Vagina (tissue), 2 donors: ENCODE measurements around the gene MT1H. TPM values are rescaled to one million over a fixed set of nuclear protein-coding genes. Genes with fewer than 3 reads are reported as not detected.

ENCODE experiments used
- DNase-seq, 2 donors: peaks; one replicate each; pipeline ENCODE4 v3.0.0-alpha.2; 2017; ENCODE audit errors: extremely low spot score in 2 of 2
- H3K27ac ChIP-seq: fragments of 200-600 bp; sonication (generic); one replicate; pipeline ENCODE4 v1.5.1; 2019
- H3K27me3 ChIP-seq: fragments of 200-600 bp; sonication (generic); one replicate; pipeline ENCODE4 v1.5.1; 2019
- H3K36me3 ChIP-seq, 2 donors: fragments of 200-600 bp; sonication (generic); one replicate each; pipeline ENCODE4 v1.5.1; 2017 to 2019
- H3K4me1 ChIP-seq: fragments of 200-600 bp; sonication (generic); one replicate; pipeline ENCODE4 v1.5.1; 2019
- H3K4me3 ChIP-seq, 2 donors: fragments of 200-600 bp; sonication (generic); 1 replicate in 1 of 2; 2 replicates in 1 of 2; pipeline ENCODE4 v1.5.1; 2016 to 2019
- H3K9me3 ChIP-seq: fragments of 200-600 bp; sonication (generic); one replicate; pipeline ENCODE4 v1.5.1; 2019
- POLR2A ChIP-seq, 2 donors: fragments of 450-650 bp; IDR thresholded peaks; one replicate each; pipeline ENCODE4 v1.6.1; 2017; ENCODE audit warnings: antibody characterized with exemption in 2 of 2, mild to moderate bottlenecking in 2 of 2, moderate library complexity in 2 of 2
- POLR2AphosphoS5 ChIP-seq, 2 donors: sonication (generic); formaldehyde crosslinking; IDR thresholded peaks; one replicate each; pipeline ENCODE4 v1.9.0; 2017; ENCODE audit warnings: antibody characterized with exemption in 2 of 2, mild to moderate bottlenecking in 2 of 2, low read depth in 1 of 2; ENCODE audit not compliant: insufficient read depth in 1 of 2
- intact Hi-C: fragments of 100-400 bp; cut with DNase I; formaldehyde crosslinking; loops from one replicate; pipeline ENCODE4 v1.15.1; 2023
- total RNA-seq: library from RNA; depleted of rRNA; stranded (reverse); fragments of >200 nt; gene quantifications from one replicate; pipeline ENCODE4 v1.2.3, GENCODE V29; 2016
- TF ChIP-seq, protein P1 (sequence below), 3 experiments: fragments of 450-650 bp in 2 of 3; fragments of 200-600 bp in 1 of 3; sonication (generic) in 1 of 3; IDR thresholded peaks; one replicate each; pipeline ENCODE4 v1.5.1; 2017 to 2019; ENCODE audit warnings: antibody characterized with exemption in 3 of 3, mild to moderate bottlenecking in 2 of 3, moderate library complexity in 2 of 3

The MT1H gene
- total RNA-seq, 1 donor from 2014 or later, result not detected

DNA sequence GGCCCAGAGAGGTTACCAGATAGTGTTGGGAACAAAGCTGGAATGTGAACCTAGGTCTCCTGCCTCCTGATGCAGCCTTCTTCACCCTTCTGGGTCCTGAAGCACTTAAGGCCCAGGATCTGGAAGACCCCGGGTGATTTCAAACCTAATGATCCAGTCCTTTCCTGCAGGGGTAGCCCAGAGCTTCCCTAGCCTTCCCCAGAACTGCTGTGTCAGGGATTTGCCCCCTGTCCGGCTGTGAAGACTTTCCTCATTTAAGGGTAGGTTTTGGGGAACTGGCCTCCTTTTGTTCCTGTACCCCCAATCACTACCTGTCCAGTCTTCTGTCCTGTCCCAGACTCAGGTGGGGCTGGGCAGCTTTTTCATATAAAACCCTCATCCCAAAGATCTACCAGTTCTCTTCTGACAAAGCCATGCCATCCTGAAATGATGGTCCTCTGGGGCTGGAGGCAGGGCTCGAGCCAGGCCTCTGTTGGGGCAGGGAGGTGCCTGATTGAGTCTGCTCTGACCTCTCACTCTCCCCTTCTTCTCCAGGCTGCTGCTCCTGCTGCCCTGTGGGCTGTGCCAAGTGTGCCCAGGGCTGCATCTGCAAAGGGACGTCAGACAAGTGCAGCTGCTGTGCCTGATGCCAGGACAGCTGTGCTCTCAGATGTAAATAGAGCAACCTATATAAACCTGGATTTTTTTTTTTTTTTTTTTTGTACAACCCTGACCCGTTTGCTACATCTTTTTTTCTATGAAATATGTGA is 14.0 kb downstream of the MT1H start:
- H3K4me1 ChIP-seq, result peaks cover 24% of the 10 kb centered on the region

DNA sequence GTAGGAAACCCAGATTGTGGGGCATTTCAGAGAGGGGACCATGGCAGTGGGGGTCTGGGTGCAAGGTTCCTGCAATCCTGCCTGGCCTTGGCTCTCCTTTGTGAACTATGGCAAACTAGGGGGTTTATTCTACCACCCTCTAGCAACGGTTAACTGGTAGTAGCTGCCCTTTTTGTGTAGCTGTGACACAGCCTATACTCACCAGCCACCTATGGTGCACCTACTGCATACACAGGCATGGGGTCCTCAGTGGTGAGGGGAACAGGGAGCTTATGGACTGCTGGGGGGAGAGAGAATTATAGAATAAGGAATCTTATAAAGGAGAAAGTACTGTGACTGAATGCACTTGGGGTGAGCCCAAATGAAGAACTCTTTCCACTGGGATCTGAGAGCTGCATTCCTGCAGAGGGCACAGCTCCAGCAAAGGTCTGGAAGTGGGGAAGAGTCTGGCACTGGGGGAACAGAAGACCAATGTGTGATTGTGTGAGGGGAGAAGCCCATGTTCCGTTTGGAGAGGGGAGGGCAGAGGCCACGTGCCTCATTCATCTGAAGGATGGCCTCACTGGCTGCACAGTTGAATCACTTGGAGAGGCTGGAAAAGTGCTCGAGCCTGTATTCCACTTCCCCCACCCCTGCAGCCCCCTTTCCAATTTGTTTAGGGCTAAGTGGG is 14.8 kb downstream of the MT1H start:
- H3K27me3 ChIP-seq, result no peaks in the 10 kb centered on the region
- TF ChIP-seq, protein P1, sequence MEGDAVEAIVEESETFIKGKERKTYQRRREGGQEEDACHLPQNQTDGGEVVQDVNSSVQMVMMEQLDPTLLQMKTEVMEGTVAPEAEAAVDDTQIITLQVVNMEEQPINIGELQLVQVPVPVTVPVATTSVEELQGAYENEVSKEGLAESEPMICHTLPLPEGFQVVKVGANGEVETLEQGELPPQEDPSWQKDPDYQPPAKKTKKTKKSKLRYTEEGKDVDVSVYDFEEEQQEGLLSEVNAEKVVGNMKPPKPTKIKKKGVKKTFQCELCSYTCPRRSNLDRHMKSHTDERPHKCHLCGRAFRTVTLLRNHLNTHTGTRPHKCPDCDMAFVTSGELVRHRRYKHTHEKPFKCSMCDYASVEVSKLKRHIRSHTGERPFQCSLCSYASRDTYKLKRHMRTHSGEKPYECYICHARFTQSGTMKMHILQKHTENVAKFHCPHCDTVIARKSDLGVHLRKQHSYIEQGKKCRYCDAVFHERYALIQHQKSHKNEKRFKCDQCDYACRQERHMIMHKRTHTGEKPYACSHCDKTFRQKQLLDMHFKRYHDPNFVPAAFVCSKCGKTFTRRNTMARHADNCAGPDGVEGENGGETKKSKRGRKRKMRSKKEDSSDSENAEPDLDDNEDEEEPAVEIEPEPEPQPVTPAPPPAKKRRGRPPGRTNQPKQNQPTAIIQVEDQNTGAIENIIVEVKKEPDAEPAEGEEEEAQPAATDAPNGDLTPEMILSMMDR (IDR thresholded peaks at IDR 0.05), result no peak
- TF ChIP-seq POLR2A (IDR thresholded peaks at IDR 0.05), result no peak
- no peak for TF ChIP-seq POLR2AphosphoS5 (IDR thresholded peaks at IDR 0.05; ENCODE audit: insufficient read depth in 1 of 2, low read depth in 1 of 2)
- DNase-seq, result no peak
- intact Hi-C loops, result loop anchor here (5.0 kb wide), 1 partner anchor 57 kb away; the partner anchor contains the start of gene MT1E
- peaks cover 24% of the 10 kb centered on the region for H3K4me1 ChIP-seq
- peak overlapping the region; percentile 80 for H3K27ac ChIP-seq
- no peaks in the 10 kb centered on the region for H3K9me3 ChIP-seq
- H3K36me3 ChIP-seq, result no peaks in the 10 kb centered on the region
- peak overlapping the region in 1 of 2 donors; percentile 59 for H3K4me3 ChIP-seq

More for the DNA sequence above, 14.0 kb downstream of the MT1H start:
- Histone ChIP-seq H3K27me3 (no peaks in the 10 kb centered on the region), H3K9me3 (no peaks in the 10 kb centered on the region), H3K27ac (peak overlapping the region; percentile 80), H3K36me3 (no peaks in the 10 kb centered on the region), H3K4me3 (peak overlapping the region; percentile 59 to 75)
- no peak for DNase-seq
- TF ChIP-seq POLR2AphosphoS5 (IDR thresholded peaks at IDR 0.05; ENCODE audit: insufficient read depth in 1 of 2, low read depth in 1 of 2), result peak in 1 of 2 donors; percentile 54
- no peak for TF ChIP-seq POLR2A (IDR thresholded peaks at IDR 0.05)
- TF ChIP-seq, protein P1 (IDR thresholded peaks at IDR 0.05), result no peak
- intact Hi-C loops, result loop anchor here (2.0 to 5.0 kb wide), 2 partner anchors 56 to 77 kb away; partner anchors contain the start of gene MT1E

- Histone ChIP-seq H3K27ac (peak overlapping the region; percentile 80), H3K4me1 (peaks cover 24% of the 10 kb centered on the region), H3K9me3 (no peaks in the 10 kb centered on the region), H3K36me3 (no peaks in the 10 kb centered on the region), H3K27me3 (no peaks in the 10 kb centered on the region), H3K4me3 (peak overlapping the region in 1 of 2 donors; percentile 59)
- DNase-seq, result no peak
- TF ChIP-seq POLR2A (IDR thresholded peaks at IDR 0.05), result no peak
- peak in 1 of 2 donors; percentile 40 for TF ChIP-seq POLR2AphosphoS5 (IDR thresholded peaks at IDR 0.05; ENCODE audit: insufficient read depth in 1 of 2, low read depth in 1 of 2)
- TF ChIP-seq, protein P1 (IDR thresholded peaks at IDR 0.05), result no peak
- intact Hi-C loops, result loop anchor here (5.0 kb wide), 1 partner anchor 58 kb away; the partner anchor contains the start of gene MT1E
Observed at GRCh38 chr16:56684926-56685590, 15.4 kb downstream of the MT1H start.

DNA sequence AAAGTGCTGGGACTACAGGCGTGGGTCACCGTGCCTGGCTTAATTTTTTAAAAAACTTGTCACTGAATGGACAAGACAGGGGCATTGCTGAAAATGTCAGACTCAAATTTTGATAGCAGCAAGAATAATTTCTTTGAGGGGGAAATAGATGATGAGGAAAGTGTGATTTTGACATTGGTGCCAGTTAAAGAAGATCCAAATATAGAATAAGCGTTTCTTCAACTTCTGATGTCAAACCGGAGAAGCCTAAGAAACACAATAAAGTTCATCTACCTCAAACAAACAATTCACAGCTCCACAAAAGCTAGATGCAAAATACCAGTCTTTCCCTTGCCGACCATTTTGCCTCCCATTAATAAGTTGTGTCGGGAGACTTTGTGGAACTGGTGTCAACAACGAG is 17.1 kb downstream of the MT1H start:
- intact Hi-C loops, result no loop called here

More for the DNA sequence above, 17.1 kb downstream of the MT1H start:
- H3K27me3 ChIP-seq, result no peaks in the 10 kb centered on the region
- no peak for DNase-seq
- TF ChIP-seq, protein P1 (IDR thresholded peaks at IDR 0.05), result no peak
- TF ChIP-seq POLR2A (IDR thresholded peaks at IDR 0.05), result no peak
- TF ChIP-seq POLR2AphosphoS5 (IDR thresholded peaks at IDR 0.05; ENCODE audit: insufficient read depth in 1 of 2, low read depth in 1 of 2), result no peak
- H3K36me3 ChIP-seq, result no peaks in the 10 kb centered on the region
- H3K4me1 ChIP-seq, result peaks cover 24% of the 10 kb centered on the region
- H3K27ac ChIP-seq, result no peak overlapping the region
- no peak overlapping the region for H3K4me3 ChIP-seq
- no peaks in the 10 kb centered on the region for H3K9me3 ChIP-seq
